CD4-positive, alpha-beta T cell treated with Interleukin-4 for 4 hours (primary cell): ENCODE data around the gene IPO11.
"Not testable (repeated sequence)": the region's sequence is repeated elsewhere in the genome, so short reads cannot be mapped to it uniquely, and the experiment has no call there.

Source experiments
- DNase-seq: peaks from one replicate; pipeline ENCODE4 v3.0.0-alpha.2; 2020

IPO11 gene

DNA sequence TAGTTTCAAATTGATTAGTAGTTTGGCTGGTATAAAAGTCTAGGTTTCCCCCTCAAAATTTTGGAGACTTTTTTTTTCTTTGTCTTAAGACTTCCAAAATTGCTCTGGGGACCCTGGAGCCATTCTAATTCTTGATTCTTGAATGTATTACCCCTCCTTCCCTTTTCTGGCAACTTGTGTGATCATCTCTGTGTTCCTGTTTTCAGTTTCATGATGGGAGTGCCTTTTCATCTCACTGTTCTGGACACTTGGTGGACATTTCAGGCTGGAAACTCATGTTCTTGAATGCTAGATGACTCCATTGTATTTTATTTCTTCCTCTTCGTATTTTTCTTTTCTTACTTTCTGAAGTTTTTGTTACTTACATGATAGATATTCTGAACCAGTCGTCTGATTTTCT, 108.8 kb downstream of the IPO11 start:
- no peak for DNase-seq

DNA sequence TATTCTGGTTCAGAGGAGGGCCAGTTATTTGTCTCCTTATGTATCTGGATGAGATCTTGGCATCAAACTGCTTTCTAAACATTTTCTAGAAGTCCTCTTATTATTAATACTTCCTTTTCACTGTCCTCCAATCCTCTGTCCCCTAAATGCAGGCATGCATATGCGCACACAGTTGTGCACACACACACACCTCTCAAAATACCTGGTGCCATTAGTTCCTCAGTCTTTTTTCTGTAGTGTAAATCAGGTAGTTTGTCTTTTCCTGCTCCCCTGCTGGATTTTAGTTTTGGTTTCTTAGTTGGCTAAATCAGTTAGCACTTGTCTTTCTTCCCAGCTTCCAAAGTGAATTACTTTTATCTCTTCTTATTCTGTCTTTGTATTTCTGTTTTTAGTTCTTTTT, 110.2 kb downstream of the IPO11 start:
- DNase-seq = no peak

DNA sequence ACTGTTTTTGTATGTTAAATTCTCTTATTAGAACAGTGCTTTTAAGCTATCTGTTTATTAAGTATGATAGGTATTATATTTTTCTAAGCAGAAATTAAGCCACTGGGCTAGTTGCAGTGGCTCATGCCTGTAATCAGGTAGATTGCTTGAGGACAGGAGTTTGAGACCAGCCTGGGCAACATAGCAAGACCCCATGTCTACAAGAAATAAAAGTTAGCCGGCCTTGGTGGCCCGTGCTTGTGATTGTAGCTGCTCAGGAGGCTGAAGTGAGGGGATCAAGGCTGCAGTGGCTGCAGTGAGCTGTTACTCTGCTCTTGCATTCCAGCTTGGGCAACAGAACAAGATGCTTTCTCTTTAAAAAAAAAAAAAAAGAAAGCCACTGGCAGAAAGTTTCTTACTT, 121.0 kb downstream of the IPO11 start:
- DNase-seq = no peak

- no peak for DNase-seq
These were observed 122.1 kb downstream of the IPO11 start for GRCh38 chr5:62534461-62535236.

GRCh38 chr5:62536232-62536631, 123.7 kb downstream of the IPO11 start:
- DNase-seq = no peak

- DNase-seq = no peak
These were observed 124.2 kb downstream of the IPO11 start for GRCh38 chr5:62536783-62537182.

DNA sequence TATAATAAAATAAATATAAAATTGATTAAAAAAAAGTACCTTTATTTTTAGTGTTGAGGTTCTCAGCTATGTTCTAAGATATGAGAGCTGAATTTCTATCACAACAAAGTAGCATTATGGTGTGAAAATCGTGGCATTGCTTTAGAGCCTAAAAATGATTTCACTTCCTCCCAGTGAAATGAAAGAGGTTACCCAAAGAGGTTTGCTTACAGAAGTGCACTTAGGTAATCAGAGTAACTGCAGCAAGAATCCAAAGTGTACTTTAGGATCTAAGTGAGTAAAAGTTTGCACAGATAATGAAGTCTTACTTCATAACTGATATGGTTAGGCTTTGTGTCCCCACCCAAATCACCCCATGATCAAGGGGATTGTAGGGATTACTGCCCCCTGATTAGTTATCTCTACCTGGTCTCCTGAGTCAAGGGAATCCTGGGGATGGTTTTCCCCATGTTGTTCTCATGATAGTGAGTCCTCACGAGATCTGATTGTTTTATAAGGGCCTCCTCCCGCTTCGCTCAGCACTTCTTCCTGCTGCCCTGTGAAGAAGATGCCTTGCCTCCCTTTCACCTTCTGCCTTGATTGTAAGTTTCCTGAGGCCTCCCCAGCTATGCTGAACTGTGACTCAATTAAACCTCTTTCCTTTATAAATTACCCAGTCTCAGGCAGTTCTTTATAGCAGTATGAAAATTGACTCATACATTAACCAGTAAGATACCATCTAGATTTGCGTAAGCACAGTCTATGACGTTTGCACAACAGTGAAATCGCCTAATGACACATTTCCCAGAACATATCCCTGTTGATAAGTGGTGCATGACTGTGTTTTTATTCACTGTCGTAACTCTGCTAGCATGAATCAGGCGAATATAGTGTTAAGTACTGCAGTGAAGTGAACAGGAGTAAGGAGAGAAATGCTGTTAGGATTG, 125.7 kb downstream of the IPO11 start:
- DNase-seq = no peak

GRCh38 chr5:62542720-62543119, 130.2 kb downstream of the IPO11 start:
- DNase-seq = no peak

- DNase-seq = no peak
These were observed 135.5 kb downstream of the IPO11 start for GRCh38 chr5:62547945-62548630.

DNA sequence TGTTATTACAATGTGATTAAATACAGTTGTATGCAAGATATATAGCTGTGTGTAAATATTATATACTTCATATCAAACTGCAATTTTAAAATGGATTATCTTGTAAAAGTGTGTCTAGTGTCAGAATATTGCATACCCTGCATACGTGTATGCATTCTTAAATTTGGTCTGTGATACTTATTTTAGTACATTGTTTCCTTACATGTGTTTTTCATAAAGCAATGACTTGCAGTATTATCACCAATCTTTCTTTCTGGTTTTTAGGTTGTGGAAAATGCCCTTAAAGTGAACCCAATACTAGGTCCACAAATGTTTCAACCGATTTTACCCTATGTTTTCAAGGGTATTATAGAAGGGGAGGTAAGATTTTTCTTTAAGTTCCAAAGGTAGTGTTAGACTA, 137.5 kb downstream of the IPO11 start:
- no peak for DNase-seq

- DNase-seq = no peak
These were observed 143.4 kb downstream of the IPO11 start for GRCh38 chr5:62555930-62556329.

GRCh38 chr5:62558941-62559340, 146.4 kb downstream of the IPO11 start:
- DNase-seq = no peak

GRCh38 chr5:62560786-62561185, 148.2 kb downstream of the IPO11 start:
- DNase-seq = no peak

DNA sequence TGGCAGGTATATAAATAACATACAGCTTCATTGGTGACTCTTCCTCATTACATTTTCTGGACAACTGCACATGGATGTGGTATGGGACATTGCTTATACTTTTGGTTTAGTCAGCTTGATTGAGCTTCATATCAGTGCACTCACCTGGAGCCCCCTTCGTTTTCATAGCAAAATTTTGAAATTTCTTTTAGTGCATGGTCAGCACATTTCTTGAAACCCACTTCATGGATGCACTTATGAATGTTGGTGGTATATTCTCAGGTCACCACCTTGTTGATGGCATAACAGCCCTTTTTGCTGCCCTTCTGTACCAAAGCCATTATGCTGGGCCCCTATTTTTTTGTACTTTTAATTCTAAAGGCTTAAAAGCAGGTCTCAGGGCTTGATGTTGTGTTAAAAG, 149.3 kb downstream of the IPO11 start:
- DNase-seq = no peak

DNA sequence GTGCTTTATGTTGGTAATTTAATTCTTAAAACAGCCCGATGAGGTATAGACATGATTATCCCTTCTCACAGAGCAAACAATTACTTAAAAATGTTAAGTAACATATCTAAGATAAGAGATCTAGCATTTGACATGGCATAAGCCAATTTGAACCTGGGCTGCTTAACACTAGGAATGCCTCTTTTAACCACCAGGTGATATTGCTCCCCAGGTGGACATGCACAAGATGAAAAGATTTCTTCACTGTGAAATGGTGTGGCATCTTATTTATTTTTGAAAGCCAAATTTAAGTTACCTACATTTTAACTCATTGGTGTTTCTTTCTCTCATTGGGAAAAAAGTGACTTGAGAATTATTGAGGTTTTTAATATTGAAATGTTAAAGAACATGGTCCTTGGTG, 150.3 kb downstream of the IPO11 start:
- no peak for DNase-seq

DNA sequence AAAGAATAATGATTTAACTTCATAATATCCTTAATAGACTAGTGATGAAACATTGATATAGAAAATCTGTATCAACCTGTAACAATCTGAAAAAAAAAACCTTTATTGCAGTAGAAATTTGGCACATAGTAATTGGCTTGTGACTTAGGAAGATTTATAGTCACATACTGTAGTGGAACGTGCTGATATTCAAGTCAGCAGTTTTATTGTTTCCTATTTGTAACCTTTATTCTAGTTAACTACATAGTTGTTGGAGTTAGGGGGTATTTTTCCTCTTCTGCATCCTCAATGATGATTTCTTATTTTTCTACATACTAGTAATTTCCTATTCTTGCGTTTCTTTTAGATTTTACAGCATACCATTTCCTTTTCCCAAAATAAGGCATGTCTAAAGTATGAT, 151.5 kb downstream of the IPO11 start:
- DNase-seq = no peak

GRCh38 chr5:62565740-62566139, 153.2 kb downstream of the IPO11 start:
- not testable (repeated sequence) for DNase-seq

GRCh38 chr5:62568143-62568542, 155.6 kb downstream of the IPO11 start:
- no peak for DNase-seq

- DNase-seq = no peak
These were observed 156.4 kb downstream of the IPO11 start for GRCh38 chr5:62568800-62569432.

GRCh38 chr5:62569470-62569869, 156.9 kb downstream of the IPO11 start:
- no peak for DNase-seq

- DNase-seq = no peak
These were observed 160.5 kb downstream of the IPO11 start for GRCh38 chr5:62572918-62573514.

DNA sequence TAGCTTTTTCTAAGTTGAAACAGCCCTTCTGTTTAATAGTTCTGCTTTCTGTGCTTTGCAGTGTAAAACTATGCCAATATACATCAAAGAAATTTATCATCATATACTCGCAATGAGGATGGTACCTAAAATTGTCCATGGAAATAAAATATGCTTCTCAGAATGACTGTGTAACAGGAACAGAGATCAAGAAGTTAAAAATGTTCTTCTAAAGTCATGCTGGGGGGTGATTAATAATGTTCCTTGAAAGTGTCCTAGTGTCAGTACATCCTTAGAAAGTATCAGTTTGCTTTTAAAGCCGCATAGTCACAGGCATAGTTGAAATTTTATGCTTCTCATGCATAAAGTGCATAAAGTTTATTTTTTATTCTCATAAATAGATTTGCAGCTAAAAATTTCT, 162.0 kb downstream of the IPO11 start:
- no peak for DNase-seq

GRCh38 chr5:62575066-62575465, 162.5 kb downstream of the IPO11 start:
- no peak for DNase-seq
